Measurements from ENCODE around the gene MAN1A1. TPM values are rescaled to one million over a fixed set of nuclear protein-coding genes. Genes with fewer than 3 reads are reported as not detected.

MAN1A1 gene
- total and polyA plus RNA-seq, 2 of the 4 experiments (the other 2 are of a cell fraction): 5.9 to 6.4 TPM

- Histone ChIP-seq H3K56ac (ENCODE audit: extremely low read depth, insufficient read depth, low read length) (no peak overlapping the region), H3K4me1 (ENCODE audit: control insufficient read depth, insufficient read depth, low read length) (peaks cover 5% of the 10 kb centered on the region; the same call in 1 of the 2 replicates), H3K18ac (ENCODE audit: low read depth, low read length) (no peak overlapping the region), H4K20me1 (ENCODE audit: insufficient read depth, low read length) (no peaks in the 10 kb centered on the region), H3K9me1 (ENCODE audit: insufficient read depth, low read length) (no peaks in the 10 kb centered on the region; the same call in 1 of the 2 replicates), H2AFZ (replicated peaks; ENCODE audit: low read length, poor library complexity) (no peak overlapping the region), H2AK5ac (ENCODE audit: low read depth, low read length) (no peak overlapping the region), H3K79me1 (ENCODE audit: low read depth in 1 of 2, low read length in 2 of 2) (no peaks in the 10 kb centered on the region), H3K4me3 (ENCODE audit: insufficient read depth, low read depth, low read length) (no peak overlapping the region), H3K23ac (ENCODE audit: low read depth, low read length) (no peak overlapping the region), H3K4me2 (ENCODE audit: low read depth, low read length) (no peak overlapping the region), H3K9me3 (ENCODE audit: control insufficient read depth, insufficient read depth, low read length) (no peaks in the 10 kb centered on the region), H3K27ac (ENCODE audit: insufficient read depth, low read length) (no peak overlapping the region), H2BK15ac (ENCODE audit: low read depth, low read length) (no peak overlapping the region), H3K27me3 (ENCODE audit: control insufficient read depth, insufficient read depth, low read length) (no peaks in the 10 kb centered on the region), H3K4ac (ENCODE audit: low read depth, low read length) (no peak overlapping the region), H3K14ac (replicated peaks; ENCODE audit: low read depth, low read length) (no peak overlapping the region), H4K8ac (ENCODE audit: low read depth in 2 of 2, low read length in 2 of 2) (no peak overlapping the region), H4K91ac (ENCODE audit: insufficient read depth, low read depth, low read length) (no peak overlapping the region), H2BK120ac (ENCODE audit: low read depth, low read length) (no peak overlapping the region), H2BK20ac (ENCODE audit: low read depth, low read length) (no peak overlapping the region), H4K5ac (ENCODE audit: low read depth, low read length) (no peak overlapping the region), H3K36me3 (ENCODE audit: control insufficient read depth, insufficient read depth, low read length) (peaks cover 2% of the 10 kb centered on the region; the same call in 1 of the 2 replicates), H3K9ac (ENCODE audit: low read depth, low read length) (no peak overlapping the region), H2BK5ac (ENCODE audit: low read depth, low read length, poor library complexity, severe bottlenecking) (no peak overlapping the region), H2AK9ac (replicated peaks; ENCODE audit: low read depth, low read length, poor library complexity) (no peak overlapping the region)
- in situ Hi-C loops (cut with MboI; ENCODE audit: low sequenced_read_pairs): no loop called here
- DNase-seq (no peak), ATAC-seq (ENCODE audit: low read depth) (no peak)
- ChIA-PET CTCF (interaction anchor here (0.9 kb wide), 1 partner anchor 12 kb away, joined by 3 read pairs; no protein-coding TSS in a partner anchor), POLR2A (ENCODE audit: unreplicated experiment) (no interaction called here)
- no CpG with 5 or more reads among the region's 2 CpGs for whole genome bisulfite sequencing, 2 experiments (ENCODE audit: extremely low coverage in 2 of 2, insufficient read length in 1 of 2)
- intact Hi-C loops (cut with micrococcal nuclease): no loop called here
- BruUV-seq (replicated peaks): no TSS peak
- dilution Hi-C loops (cut with HindIII; ENCODE audit: low sequenced_read_pairs, unreplicated experiment): no loop called here
- no peak for TF ChIP-seq MAZ (IDR thresholded peaks at IDR 0.05; ENCODE audit: borderline replicate concordance, low read depth, low read length)
- TF ChIP-seq BHLHE40 (IDR thresholded peaks at IDR 0.05; ENCODE audit: low read depth, low read length): no peak
- no peak for TF ChIP-seq MAFK (IDR thresholded peaks at IDR 0.05; ENCODE audit: low read depth, low read length)
- TF ChIP-seq RFX5 (IDR thresholded peaks at IDR 0.05; ENCODE audit: low read depth, low read length): no peak
- no peak for TF ChIP-seq POLR2A (IDR thresholded peaks at IDR 0.05; ENCODE audit: low read depth, low read length)
- no peak for TF ChIP-seq RCOR1 (IDR thresholded peaks at IDR 0.05; ENCODE audit: insufficient replicate concordance, low read length)
- TF ChIP-seq SMC3 (IDR thresholded peaks at IDR 0.05; ENCODE audit: low read depth, low read length): no peak
- TF ChIP-seq CHD1 (IDR thresholded peaks at IDR 0.05; ENCODE audit: low read depth, low read length): no peak
- no peak for TF ChIP-seq CTCF (conservative IDR thresholded peaks at IDR 0.05; ENCODE audit: low read depth, low read length)
- no peak for TF ChIP-seq USF2 (IDR thresholded peaks at IDR 0.05; ENCODE audit: low read depth, low read length)
- TF ChIP-seq RAD21 (IDR thresholded peaks at IDR 0.05; ENCODE audit: low read length): no peak
- no peak for TF ChIP-seq MXI1 (IDR thresholded peaks at IDR 0.05; ENCODE audit: borderline replicate concordance, low read depth, low read length)
- TF ChIP-seq CEBPB (IDR thresholded peaks at IDR 0.05; ENCODE audit: low read depth, low read length): no peak
Observed at GRCh38 chr6:119322034-119322433, 27.5 kb downstream of the MAN1A1 start.
